Sigmoid colon (tissue), 4 donors: ENCODE results near the gene ARHGAP12.

ENCODE experiments used
- CTCF ChIP-seq, 4 experiments: fragments of 450-650 bp in 3 of 4; fragments of 200-600 bp in 1 of 4; IDR thresholded peaks; one replicate each; pipeline ENCODE4 v1.5.1; 2016 to 2019; ENCODE audit warnings: antibody characterized with exemption in 4 of 4, mild to moderate bottlenecking in 3 of 4, moderate library complexity in 2 of 4
- EP300 ChIP-seq, 4 donors: sonication (generic); formaldehyde crosslinking; IDR thresholded peaks; one replicate each; pipeline ENCODE4 v1.6.1; 2017; ENCODE audit warnings: antibody characterized with exemption in 4 of 4
- POLR2A ChIP-seq, 2 donors: fragments of 450-650 bp; IDR thresholded peaks; one replicate each; pipeline ENCODE4 v1.6.1; 2016; ENCODE audit warnings: antibody characterized with exemption in 2 of 2, mild to moderate bottlenecking in 2 of 2, moderate library complexity in 2 of 2

- no peak for TF ChIP-seq CTCF (IDR thresholded peaks at IDR 0.05)
- TF ChIP-seq POLR2A (IDR thresholded peaks at IDR 0.05), result no peak
- no peak for TF ChIP-seq EP300 (IDR thresholded peaks at IDR 0.05)
These were observed 150.0 kb downstream of the ARHGAP12 start for GRCh38 chr10:31778627-31779026.
